ENCODE measurements around the gene PRDX5. TPM values are rescaled to one million over a fixed set of nuclear protein-coding genes. Genes with fewer than 3 reads are reported as not detected.

Gene PRDX5
- total and polyA plus RNA-seq, 9 of the 15 experiments (the other 6 are each of a cell fraction or from before 2014, with no cell fraction given), result 40.8 to 327 (median 204) TPM

GRCh38 chr11:64304316-64305072, 13.4 kb upstream of the PRDX5 start (continued):
- TF ChIP-seq ESRRB (CRISPR knock-in tag; IDR thresholded peaks at IDR 0.05; ENCODE audit: borderline replicate concordance) (no peak), TAF15 (IDR thresholded peaks at IDR 0.05; ENCODE audit: low read depth, low read length) (no peak), GTF2E2 (tag; IDR thresholded peaks at IDR 0.05) (peak; percentile 83), CEBPB (tag; IDR thresholded peaks at IDR 0.05) (no peak), RFX7 (CRISPR knock-in tag; IDR thresholded peaks at IDR 0.05) (peak; percentile 56; the same call in 1 of the 2 replicates), LCOR (CRISPR knock-in tag; IDR thresholded peaks at IDR 0.05) (no peak), KLF16 (IDR thresholded peaks at IDR 0.05) (no peak), ARNT (IDR thresholded peaks at IDR 0.05) (no peak), ZNF274 (IDR thresholded peaks at IDR 0.05; ENCODE audit: borderline replicate concordance, low read depth, low read length) (no peak), NCOA1 (IDR thresholded peaks at IDR 0.05; ENCODE audit: low read depth) (peak; percentile 31; the same call in 1 of the 2 replicates), RBFOX2 (IDR thresholded peaks at IDR 0.05; ENCODE audit: low read depth, low read length) (peak; percentile 81), XRCC5 (IDR thresholded peaks at IDR 0.05; ENCODE audit: low read depth, low read length) (peak; percentile 87; the same call in 1 of the 2 replicates), E2F6 (IDR thresholded peaks at IDR 0.05; ENCODE audit: borderline replicate concordance in 1 of 2, extremely low read depth in 1 of 2, insufficient read depth in 1 of 2, insufficient read length in 1 of 2, low read depth in 1 of 2, low read length in 1 of 2, poor library complexity in 1 of 2, severe bottlenecking in 1 of 2) (peak in 1 of 2 experiments; percentile 10), ZNF77 (CRISPR knock-in tag; IDR thresholded peaks at IDR 0.05) (no peak), KLF6 (CRISPR knock-in tag; IDR thresholded peaks at IDR 0.05; ENCODE audit: borderline replicate concordance) (peak; percentile 36; the same call in 1 of the 2 replicates), ZNF444 (CRISPR knock-in tag; IDR thresholded peaks at IDR 0.05) (no peak), ATF7 (IDR thresholded peaks at IDR 0.05) (peak; percentile 64), TCF7L2 (IDR thresholded peaks at IDR 0.05; ENCODE audit: low read depth, low read length) (no peak), E2F4 (CRISPR knock-in tag; IDR thresholded peaks at IDR 0.05; ENCODE audit: low read depth) (no peak), FOXA1 (IDR thresholded peaks at IDR 0.05; ENCODE audit: borderline replicate concordance) (no peak), ZNF507 (tag; conservative IDR thresholded peaks at IDR 0.05) (no peak), SMARCB1 (IDR thresholded peaks at IDR 0.05; ENCODE audit: insufficient read length, low read depth) (no peak), ZEB2 (IDR thresholded peaks at IDR 0.05) (no peak), NR4A1 (CRISPR knock-in tag; IDR thresholded peaks at IDR 0.05) (no peak), NR4A1 (tag; IDR thresholded peaks at IDR 0.05) (no peak), CAMTA2 (CRISPR knock-in tag; conservative IDR thresholded peaks at IDR 0.05) (no peak), DPF2 (IDR thresholded peaks at IDR 0.05) (peak; percentile 71; the same call in 1 of the 2 replicates), C11orf30 (IDR thresholded peaks at IDR 0.05; ENCODE audit: low read depth) (no peak), SMARCA5 (IDR thresholded peaks at IDR 0.05) (no peak; the same call in 1 of the 2 replicates), NR1H2 (CRISPR knock-in tag; IDR thresholded peaks at IDR 0.05) (no peak; the same call in 1 of the 2 replicates), RFX5 (IDR thresholded peaks at IDR 0.05; ENCODE audit: low read depth, low read length) (no peak), ZFP36 (IDR thresholded peaks at IDR 0.05; ENCODE audit: low read depth, low read length, partially characterized antibody) (no peak)
